Measurements from ENCODE around the gene CACNA2D1.
A peak's percentile ranks its signal among the peaks of the same experiment; 100 is the strongest.

The CACNA2D1 gene

DNA sequence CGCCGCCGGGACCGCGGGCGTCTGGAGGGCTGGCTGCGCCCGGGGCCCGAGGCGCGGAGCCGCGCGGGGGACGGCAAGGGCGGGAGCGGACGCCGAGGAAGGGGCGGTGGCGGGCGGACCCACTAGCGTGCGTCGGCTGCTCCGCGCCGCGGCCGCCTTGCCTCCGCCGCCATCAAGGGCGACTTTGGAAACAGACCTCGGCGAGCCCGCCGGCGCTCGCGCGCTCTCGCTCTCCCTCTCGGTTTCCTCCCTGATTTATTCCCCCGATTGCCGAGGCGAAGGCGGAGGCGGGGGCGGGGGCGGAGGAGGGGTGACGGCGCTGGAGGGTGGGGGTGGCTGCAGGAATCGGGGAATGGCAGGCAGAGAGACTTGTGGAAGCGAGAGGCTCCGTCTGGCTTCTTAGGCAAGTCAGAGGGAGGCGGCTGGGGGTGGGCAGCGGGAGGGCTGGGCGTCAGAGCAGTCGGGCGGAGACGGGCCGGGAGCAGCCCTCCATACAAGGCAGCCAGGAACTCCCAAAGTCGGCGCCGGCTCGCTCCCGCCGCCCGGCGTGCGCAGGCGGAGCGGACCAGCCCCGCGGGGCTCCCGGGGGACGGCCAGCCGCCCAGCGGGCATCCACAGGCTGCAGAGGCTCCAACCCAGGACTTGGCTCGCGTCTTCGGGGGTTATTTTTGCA, at the start of gene CACNA2D1:
TSS of gene CACNA2D1 (minus strand) at position 231 of the 673 bp plus-strand sequence.
- peak within 1 kb of the TSS; percentile 74 for H3K4me3 ChIP-seq (ENCODE audit: control insufficient read depth, low read depth, low read length)
- peak; percentile 65 for DNase-seq (ENCODE audit: low read depth)
- TF ChIP-seq, protein P1, sequence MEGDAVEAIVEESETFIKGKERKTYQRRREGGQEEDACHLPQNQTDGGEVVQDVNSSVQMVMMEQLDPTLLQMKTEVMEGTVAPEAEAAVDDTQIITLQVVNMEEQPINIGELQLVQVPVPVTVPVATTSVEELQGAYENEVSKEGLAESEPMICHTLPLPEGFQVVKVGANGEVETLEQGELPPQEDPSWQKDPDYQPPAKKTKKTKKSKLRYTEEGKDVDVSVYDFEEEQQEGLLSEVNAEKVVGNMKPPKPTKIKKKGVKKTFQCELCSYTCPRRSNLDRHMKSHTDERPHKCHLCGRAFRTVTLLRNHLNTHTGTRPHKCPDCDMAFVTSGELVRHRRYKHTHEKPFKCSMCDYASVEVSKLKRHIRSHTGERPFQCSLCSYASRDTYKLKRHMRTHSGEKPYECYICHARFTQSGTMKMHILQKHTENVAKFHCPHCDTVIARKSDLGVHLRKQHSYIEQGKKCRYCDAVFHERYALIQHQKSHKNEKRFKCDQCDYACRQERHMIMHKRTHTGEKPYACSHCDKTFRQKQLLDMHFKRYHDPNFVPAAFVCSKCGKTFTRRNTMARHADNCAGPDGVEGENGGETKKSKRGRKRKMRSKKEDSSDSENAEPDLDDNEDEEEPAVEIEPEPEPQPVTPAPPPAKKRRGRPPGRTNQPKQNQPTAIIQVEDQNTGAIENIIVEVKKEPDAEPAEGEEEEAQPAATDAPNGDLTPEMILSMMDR (IDR thresholded peaks at IDR 0.05; ENCODE audit: control insufficient read depth, insufficient read depth, low read depth, low read length, missing control alignments) = no peak

DNA sequence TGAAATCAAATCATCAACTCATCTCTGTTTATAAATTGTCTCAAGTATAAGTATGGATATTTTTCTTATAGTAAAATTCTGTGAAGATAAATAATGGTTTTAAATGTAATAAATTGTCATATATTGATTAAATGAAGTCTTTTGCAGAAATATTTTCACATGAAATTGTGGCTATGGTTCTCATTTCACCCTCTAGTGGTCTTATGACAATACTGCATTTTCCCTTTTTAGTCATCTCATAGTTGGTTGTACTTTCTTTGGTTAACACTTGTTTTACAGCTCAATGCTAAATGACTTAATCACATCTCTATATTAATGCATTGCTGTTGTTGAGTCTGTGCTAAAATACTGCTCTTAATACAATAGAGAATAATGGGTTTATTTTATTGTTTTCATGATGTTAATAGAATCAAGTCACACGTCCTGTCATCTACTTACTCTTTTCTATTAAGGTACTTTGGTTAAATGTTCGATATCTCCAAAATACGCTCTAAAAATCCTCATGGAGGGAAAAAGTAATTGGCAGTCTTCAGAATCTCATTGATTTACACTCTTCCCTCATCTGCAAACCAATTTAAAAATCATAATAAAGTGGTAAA, 38.0 kb upstream of the CACNA2D1 start:
- peak; percentile 2 for DNase-seq (ENCODE audit: low read depth)
- H3K4me3 ChIP-seq (ENCODE audit: control insufficient read depth, low read depth, low read length) = no peak overlapping the region

DNA sequence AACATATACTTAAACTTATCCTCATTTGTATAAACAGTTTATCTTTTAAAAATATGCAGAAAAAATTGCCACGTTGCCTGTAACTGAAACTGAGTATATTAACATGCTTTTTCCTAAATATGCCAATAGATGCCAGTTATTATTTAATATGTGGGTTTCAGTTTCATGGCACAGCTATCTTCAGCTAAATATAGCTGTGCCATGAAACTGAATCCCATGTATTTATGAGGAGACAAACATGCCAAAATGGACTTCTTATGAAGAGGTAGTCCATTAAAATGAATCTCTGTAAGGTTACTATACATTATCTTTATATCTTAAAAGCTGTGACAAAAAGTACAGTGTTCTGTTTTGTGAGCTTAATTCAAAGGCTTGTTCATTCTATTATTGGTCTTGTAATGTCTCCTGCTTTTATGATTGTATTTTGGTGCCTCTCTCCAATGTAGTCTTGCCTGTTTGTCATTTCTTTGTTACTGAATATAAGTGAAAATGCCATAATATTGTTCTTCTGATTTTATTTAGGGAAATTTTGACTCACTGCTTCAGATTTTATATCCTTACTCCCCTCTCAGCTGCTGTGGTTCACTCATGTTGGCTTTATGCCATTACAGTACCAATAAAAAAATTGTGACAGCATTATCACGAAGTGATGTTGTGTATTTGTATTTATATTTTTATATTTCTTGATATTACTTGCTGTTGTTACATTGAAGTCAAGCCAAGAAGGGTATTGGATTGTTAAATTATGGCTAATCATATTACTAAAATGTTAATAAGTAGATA, 34.3 kb upstream of the CACNA2D1 start:
- TF ChIP-seq, protein P1 (IDR thresholded peaks at IDR 0.05; ENCODE audit: control insufficient read depth, insufficient read depth, low read depth, low read length, missing control alignments) = no peak
- DNase-seq (ENCODE audit: low read depth) = no peak
- H3K4me3 ChIP-seq (ENCODE audit: control insufficient read depth, low read depth, low read length) = no peak overlapping the region

More for the DNA sequence above, 38.0 kb upstream of the CACNA2D1 start:
- TF ChIP-seq, protein P1 (IDR thresholded peaks at IDR 0.05; ENCODE audit: control insufficient read depth, insufficient read depth, low read depth, low read length, missing control alignments) = peak; percentile 65

DNA sequence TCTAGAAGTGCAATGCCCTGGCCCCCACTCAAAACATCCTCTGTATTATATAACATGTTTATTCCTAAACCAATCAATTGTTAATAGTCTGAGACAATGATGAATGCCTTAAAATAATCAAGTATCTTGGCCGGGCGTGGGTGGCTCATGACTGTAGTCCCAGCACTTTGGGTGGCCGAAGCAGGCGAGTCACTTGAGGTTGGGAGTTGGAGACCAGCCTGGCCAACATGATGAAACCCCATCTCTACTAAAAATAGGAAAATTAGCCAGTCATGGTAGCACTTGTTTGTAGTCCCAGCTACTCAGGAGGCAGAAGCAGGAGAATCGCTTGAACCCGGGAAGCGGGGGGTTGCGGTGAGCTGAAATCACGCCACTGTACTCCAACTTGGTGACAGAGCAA, 29.4 kb upstream of the CACNA2D1 start:
- TF ChIP-seq, protein P1 (IDR thresholded peaks at IDR 0.05; ENCODE audit: control insufficient read depth, insufficient read depth, low read depth, low read length, missing control alignments) = no peak
- H3K4me3 ChIP-seq (ENCODE audit: control insufficient read depth, low read depth, low read length) = no peak overlapping the region
- DNase-seq (ENCODE audit: low read depth) = no peak

DNA sequence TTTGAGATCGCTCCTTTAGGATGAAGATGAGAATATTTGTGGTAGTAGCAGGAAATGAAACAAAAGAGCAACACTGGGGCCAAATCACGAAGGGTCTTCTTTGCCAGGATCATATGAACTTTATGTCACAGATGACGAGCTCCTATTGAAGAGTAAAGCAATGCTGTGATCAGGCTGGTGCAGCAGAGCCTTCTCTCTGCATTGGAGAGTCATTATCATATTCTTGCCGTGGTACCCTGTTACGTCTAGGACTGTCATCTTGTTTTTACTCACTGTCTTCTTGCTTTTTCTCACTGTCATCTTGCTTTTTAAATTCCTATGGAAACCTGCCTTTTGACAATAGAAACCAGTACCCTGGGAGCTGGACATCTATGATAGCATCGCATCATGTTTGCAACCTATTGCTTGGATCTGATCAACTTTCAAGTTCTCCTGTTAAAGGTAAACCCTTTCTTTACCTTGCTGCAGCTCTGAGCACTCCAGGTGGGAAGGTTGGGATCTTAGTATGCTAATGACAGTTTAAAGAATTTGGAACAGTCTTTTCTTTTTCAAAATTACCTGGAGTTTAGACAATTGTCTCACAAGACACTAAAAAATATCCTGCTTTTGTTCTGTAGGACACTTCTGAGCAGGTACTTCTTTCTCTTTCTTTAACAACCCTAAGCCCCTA, 27.9 kb upstream of the CACNA2D1 start:
- TF ChIP-seq, protein P1 (IDR thresholded peaks at IDR 0.05; ENCODE audit: control insufficient read depth, insufficient read depth, low read depth, low read length, missing control alignments) = no peak
- no peak for DNase-seq (ENCODE audit: low read depth)
- no peak overlapping the region for H3K4me3 ChIP-seq (ENCODE audit: control insufficient read depth, low read depth, low read length)

DNA sequence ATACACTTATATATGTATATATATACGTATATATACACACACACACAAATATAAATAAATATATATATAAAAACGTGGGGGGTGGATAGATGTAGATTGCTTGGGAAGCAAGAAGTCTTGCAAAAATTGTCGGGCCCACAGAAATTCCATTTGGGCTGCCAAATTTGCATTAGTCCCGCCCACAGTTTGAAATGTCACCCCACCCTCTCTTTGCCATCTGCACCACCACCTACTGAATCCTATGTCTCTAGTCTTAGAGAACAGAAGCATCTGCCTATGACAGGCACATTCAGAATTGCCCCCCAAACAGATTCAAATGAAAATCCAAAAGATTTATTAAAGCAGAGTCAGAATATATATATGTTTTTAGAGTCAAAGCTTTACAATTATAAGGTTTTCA, 25.6 kb upstream of the CACNA2D1 start:
- H3K4me3 ChIP-seq (ENCODE audit: control insufficient read depth, low read depth, low read length) = no peak overlapping the region
- TF ChIP-seq, protein P1 (IDR thresholded peaks at IDR 0.05; ENCODE audit: control insufficient read depth, insufficient read depth, low read depth, low read length, missing control alignments) = no peak
- no peak for DNase-seq (ENCODE audit: low read depth)
